H1 (cell line): Measurements from ENCODE around the gene PDE2A. TPM values are rescaled to one million over a fixed set of nuclear protein-coding genes. Genes with fewer than 3 reads are reported as not detected.

Experiments used
- BRCA1 ChIP-seq: IDR thresholded peaks from 2 replicates; pipeline ENCODE4 v1.6.1; 2012; ENCODE audit warnings: low read depth, low read length, improper control_type of control experiment
- CHD7 ChIP-seq: fragments of 300-600 bp; sonication (generic); IDR thresholded peaks from 2 replicates; pipeline ENCODE4 v1.7.1; 2012; ENCODE audit warnings: low read length, moderate library complexity, mild to moderate bottlenecking, inconsistent platforms; ENCODE audit not compliant: insufficient replicate concordance
- KDM4A ChIP-seq: IDR thresholded peaks from one replicate; pipeline ENCODE4 v1.7.1; 2012; ENCODE audit warnings: low read depth, mild to moderate bottlenecking, moderate library complexity, low read length, inconsistent platforms; ENCODE audit not compliant: severe bottlenecking
- NANOG ChIP-seq: IDR thresholded peaks from 2 replicates; pipeline ENCODE4 v1.6.1; 2011; ENCODE audit warnings: low read length, low read depth, mild to moderate bottlenecking, inconsistent platforms; ENCODE audit not compliant: insufficient read depth, poor library complexity, severe bottlenecking
- POLR2A ChIP-seq, 2 experiments: IDR thresholded peaks; 1 replicate in 1 of 2; 2 replicates in 1 of 2; pipeline ENCODE4 v1.6.1; 2011; ENCODE audit warnings: low read depth in 2 of 2, low read length in 2 of 2, mild to moderate bottlenecking in 2 of 2; ENCODE audit errors: control extremely low read depth in 1 of 2
- SP2 ChIP-seq: IDR thresholded peaks from 2 replicates; pipeline ENCODE4 v1.6.1; 2012; ENCODE audit warnings: mild to moderate bottlenecking, low read length, inconsistent platforms
- TAF7 ChIP-seq: optimal IDR thresholded peaks from 2 replicates; pipeline ENCODE3; 2011; ENCODE audit warnings: low read depth, mild to moderate bottlenecking, inconsistent platforms, low read length, moderate library complexity, borderline replicate concordance
- polyA plus RNA-seq, 7 experiments: library from polyadenylated mRNA; depleted of rRNA in 3 of 7; stranded (reverse) in 5 of 7; unstranded in 2 of 7; fragments of >200 nt in 5 of 7; fragments of 200-250 nt in 2 of 7; gene quantifications; 1 replicate in 5 of 7; 2 replicates in 1 of 7; 4 replicates in 1 of 7; pipeline versions ENCODE4 v1.2.1 to v1.2.3, GENCODE V29; 2011 to 2013; ENCODE audit warnings: missing spikeins in 2 of 7, mixed read lengths in 2 of 7
- total RNA-seq: library from RNA; stranded (reverse); fragmentation: NEBNext Ultra II Directional; extraction: Animal tissue kit (Norgen Biotek cat#: 25700); gene quantifications from 2 replicates; pipeline ENCODE4 v1.2.1, GENCODE V29; 2021

PDE2A gene
- total and polyA plus RNA-seq, 2 of the 8 experiments (the other 6 are each of a cell fraction or from before 2014, with no cell fraction given) = 3.4 to 7.1 TPM

DNA sequence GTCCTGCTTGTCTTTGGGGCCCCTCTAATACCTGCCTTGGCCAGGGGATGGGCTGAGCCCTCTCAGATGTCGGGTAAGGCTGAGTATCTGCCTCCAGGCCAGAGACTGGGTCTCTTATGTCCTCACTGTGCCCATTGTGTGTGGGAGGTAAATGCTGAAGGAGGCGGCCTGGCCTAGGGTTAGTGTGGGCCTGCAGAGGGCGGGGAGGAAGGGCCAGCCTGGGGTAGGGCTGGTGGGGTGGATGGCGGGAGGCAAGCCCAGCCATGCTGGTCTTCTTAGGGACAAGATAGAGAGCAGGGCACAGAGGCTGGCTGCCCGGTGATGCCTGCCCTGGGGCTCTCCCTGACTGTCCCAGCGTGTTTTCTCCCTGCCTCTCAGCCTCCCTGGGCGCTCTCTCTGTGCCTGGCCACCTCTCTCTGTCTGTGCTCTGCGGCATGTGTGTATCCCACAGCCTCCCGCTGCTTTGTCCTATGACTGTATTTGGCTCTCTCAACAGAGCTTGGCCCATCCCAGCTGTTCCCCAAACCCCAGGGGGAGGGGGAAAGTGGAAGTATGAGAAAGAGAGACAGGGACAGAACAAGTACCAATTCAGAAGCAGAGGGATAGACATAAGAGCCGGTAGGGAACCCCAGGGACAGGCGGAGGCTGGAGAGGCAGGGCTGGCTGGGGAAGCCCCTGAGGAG lies 57.0 kb downstream of the PDE2A start (continued):
- no peak for TF ChIP-seq CHD7
- TF ChIP-seq TAF7 = no peak
- TF ChIP-seq SP2 = no peak
- TF ChIP-seq BRCA1 = no peak
- TF ChIP-seq NANOG = no peak
- TF ChIP-seq POLR2A (IDR thresholded peaks at IDR 0.05; ENCODE audit: control extremely low read depth in 1 of 2, low read depth in 2 of 2, low read length in 2 of 2) = no peak
- no peak for TF ChIP-seq KDM4A
